GM12872 (cell line): ENCODE data around the gene DAB2.

Experiments
- CTCF ChIP-seq: IDR thresholded peaks from 3 replicates; pipeline ENCODE4 v1.5.1; 2011; ENCODE audit warnings: low read depth, mild to moderate bottlenecking, low read length, moderate library complexity; ENCODE audit not compliant: insufficient read depth

Gene DAB2

GRCh38 chr5:39427229-39427628, 2.4 kb upstream of the DAB2 start:
- no peak for TF ChIP-seq CTCF

GRCh38 chr5:39426746-39427105, 1.9 kb upstream of the DAB2 start:
- TF ChIP-seq CTCF: no peak

- TF ChIP-seq CTCF: no peak
These were observed 1.4 kb upstream of the DAB2 start for GRCh38 chr5:39426051-39426745.

- TF ChIP-seq CTCF: no peak
These were observed 1.4 kb downstream of the DAB2 start for GRCh38 chr5:39423331-39423751.

- no peak for TF ChIP-seq CTCF
These were observed 2.0 kb downstream of the DAB2 start for GRCh38 chr5:39422728-39423285.

- TF ChIP-seq CTCF: no peak
These were observed 2.7 kb downstream of the DAB2 start for GRCh38 chr5:39422036-39422606.

GRCh38 chr5:39420482-39421145, 4.2 kb downstream of the DAB2 start:
- no peak for TF ChIP-seq CTCF
